GM21360 (cell line): Measurements from ENCODE around the gene PI16.
"Not testable (repeated sequence)": the region's sequence is repeated elsewhere in the genome, so short reads cannot be mapped to it uniquely, and the experiment has no call there.

Experiments used
- ATAC-seq: cut with Tn5 transposase; IDR thresholded peaks from one replicate; pipeline ENCODE4 v1.9.1; 2021; ENCODE audit warnings: mild to moderate bottlenecking, moderate library complexity; ENCODE audit not compliant: unreplicated experiment

Gene PI16

GRCh38 chr6:36927691-36928546 is 26.6 kb upstream of the PI16 start:
- no peak for ATAC-seq

GRCh38 chr6:36928547-36928918 is 26.0 kb upstream of the PI16 start:
- no peak for ATAC-seq

GRCh38 chr6:36929152-36929551 is 25.4 kb upstream of the PI16 start:
- no peak for ATAC-seq

- no peak for ATAC-seq
These were observed 24.9 kb upstream of the PI16 start for GRCh38 chr6:36929607-36930006.

GRCh38 chr6:36930483-36930882 is 24.1 kb upstream of the PI16 start:
- ATAC-seq: no peak

GRCh38 chr6:36933102-36933501 is 21.4 kb upstream of the PI16 start:
- no peak for ATAC-seq

- no peak for ATAC-seq
These were observed 21.0 kb upstream of the PI16 start for GRCh38 chr6:36933519-36933918.

- no peak for ATAC-seq
These were observed 19.6 kb upstream of the PI16 start for GRCh38 chr6:36934901-36935300.

- no peak for ATAC-seq
These were observed 17.7 kb upstream of the PI16 start for GRCh38 chr6:36936824-36937223.

- ATAC-seq: no peak
These were observed 16.6 kb upstream of the PI16 start for GRCh38 chr6:36937896-36938295.

- no peak for ATAC-seq
These were observed 16.0 kb upstream of the PI16 start for GRCh38 chr6:36938536-36938935.

GRCh38 chr6:36939005-36939404 is 15.5 kb upstream of the PI16 start:
- not testable (repeated sequence) for ATAC-seq

GRCh38 chr6:36940027-36940426 is 14.5 kb upstream of the PI16 start:
- no peak for ATAC-seq

GRCh38 chr6:36941561-36941960 is 13.0 kb upstream of the PI16 start:
- not testable (repeated sequence) for ATAC-seq

- ATAC-seq: not testable (repeated sequence)
These were observed 12.2 kb upstream of the PI16 start for GRCh38 chr6:36942329-36942728.

GRCh38 chr6:36944650-36945049 is 9.9 kb upstream of the PI16 start:
- no peak for ATAC-seq

- ATAC-seq: no peak
These were observed 9.2 kb upstream of the PI16 start for GRCh38 chr6:36945301-36945700.

GRCh38 chr6:36946526-36946925 is 8.0 kb upstream of the PI16 start:
- ATAC-seq: no peak

GRCh38 chr6:36947570-36948351 is 6.8 kb upstream of the PI16 start:
- ATAC-seq: no peak

GRCh38 chr6:36949076-36949475 is 5.5 kb upstream of the PI16 start:
- not testable (repeated sequence) for ATAC-seq

- no peak for ATAC-seq
These were observed 4.9 kb upstream of the PI16 start for GRCh38 chr6:36949636-36950035.

GRCh38 chr6:36953931-36954261 is 642 bp upstream of the PI16 start:
- ATAC-seq: no peak
